PC-3 (cell line): ENCODE results near the gene MAGI2. TPM values are rescaled to one million over a fixed set of nuclear protein-coding genes. Genes with fewer than 3 reads are reported as not detected.
A peak's percentile ranks its signal among the peaks of the same experiment; 100 is the strongest.

Source experiments
- ATAC-seq: fragments of 200-7000 bp; cut with Tn5 transposase; 2 replicates; pipeline ENCODE4 v1.9.1; 2020; ENCODE audit warnings: mild to moderate bottlenecking, moderate library complexity
- BruUV-seq: library from RNA; stranded (reverse); fragments of 400-500 nt; replicated peaks from 2 replicates; lab custom pipeline; 2021; lab: Mats Ljungman, UMichigan
- CTCF ChIA-PET: fragments of 300-600 bp; sonication (Branson Sonifier 250); formaldehyde crosslinking; loops from one replicate; lab custom pipeline; 2022; ENCODE audit warnings: antibody characterized with exemption; lab: Charles Lee
- POLR2A ChIA-PET: fragments of 300-600 bp; sonication (Branson Sonifier 250); formaldehyde crosslinking; loops from one replicate; lab custom pipeline; 2022; ENCODE audit warnings: antibody characterized with exemption; ENCODE audit not compliant: unreplicated experiment; lab: Charles Lee
- DNase-seq: peaks from one replicate; pipeline ENCODE4 v3.0.0-alpha.2; 2015
- H2AFZ ChIP-seq: fragments of 300-600 bp; sonication (generic); 2 replicates; pipeline ENCODE4 v1.6.0; 2016; ENCODE audit warnings: antibody characterized with exemption, low read length
- H3F3A ChIP-seq: fragments of 300-600 bp; sonication (generic); one replicate; pipeline ENCODE4 v1.6.0; 2017; ENCODE audit warnings: antibody characterized with exemption, low read length, control low read depth, mild to moderate bottlenecking; ENCODE audit not compliant: unreplicated experiment
- H3K27ac ChIP-seq: fragments of 300-600 bp; sonication (generic); 2 replicates; pipeline ENCODE4 v1.5.1; 2016; ENCODE audit warnings: mild to moderate bottlenecking, low read length
- H3K27me3 ChIP-seq: fragments of 300-600 bp; sonication (generic); 2 replicates; pipeline ENCODE4 v1.6.1; 2016; ENCODE audit warnings: low read length, mixed read lengths
- H3K36me3 ChIP-seq: fragments of 300-600 bp; sonication (generic); 2 replicates; pipeline ENCODE4 v1.6.1; 2016; ENCODE audit warnings: low read depth, mixed run types, low read length, mixed read lengths
- H3K4me1 ChIP-seq: fragments of 300-600 bp; sonication (generic); 2 replicates; pipeline ENCODE4 v1.5.1; 2016; ENCODE audit warnings: low read length; ENCODE audit not compliant: insufficient read depth
- H3K4me2 ChIP-seq: fragments of 300-600 bp; sonication (generic); 2 replicates; pipeline ENCODE4 v1.6.0; 2016; ENCODE audit warnings: low read length
- H3K4me3 ChIP-seq: fragments of 300-600 bp; sonication (generic); 2 replicates; pipeline ENCODE4 v1.5.1; 2016; ENCODE audit warnings: mild to moderate bottlenecking, low read length, mixed read lengths
- H3K79me2 ChIP-seq: fragments of 300-600 bp; sonication (generic); 2 replicates; pipeline ENCODE4 v1.6.1; 2017; ENCODE audit warnings: low read length, mixed read lengths
- H3K9ac ChIP-seq: fragments of 300-600 bp; sonication (generic); 2 replicates; pipeline ENCODE4 v1.6.0; 2016; ENCODE audit warnings: mild to moderate bottlenecking, low read length
- H3K9me2 ChIP-seq: fragments of 300-600 bp; sonication (generic); replicated peaks from 2 replicates; pipeline ENCODE4 v1.6.1; 2016; ENCODE audit warnings: mixed run types, low read length, mixed read lengths
- H3K9me3 ChIP-seq: fragments of 300-600 bp; sonication (generic); 2 replicates; pipeline ENCODE4 v1.6.1; 2016; ENCODE audit warnings: low read length, mixed read lengths
- H4K20me1 ChIP-seq: fragments of 300-600 bp; sonication (generic); 2 replicates; pipeline ENCODE4 v1.6.1; 2016; ENCODE audit warnings: low read length, mixed read lengths
- CTCF ChIP-seq: fragments of 300-600 bp; sonication (generic); conservative IDR thresholded peaks from 2 replicates; pipeline ENCODE4 v1.5.1; 2017; ENCODE audit warnings: antibody characterized with exemption, low read depth, mild to moderate bottlenecking, low read length
- EZH2 ChIP-seq: fragments of 300-600 bp; sonication (generic); IDR thresholded peaks from one replicate; pipeline ENCODE4 v1.6.1; 2017; ENCODE audit warnings: antibody characterized with exemption, mild to moderate bottlenecking, low read length; ENCODE audit not compliant: unreplicated experiment
- EZH2phosphoT487 ChIP-seq: fragments of 300-600 bp; sonication (generic); IDR thresholded peaks from 2 replicates; pipeline ENCODE4 v1.6.1; 2018; ENCODE audit warnings: mild to moderate bottlenecking, antibody characterized with exemption, low read length, borderline replicate concordance
- intact Hi-C: fragments of 100-400 bp; cut with micrococcal nuclease; formaldehyde crosslinking; loops from 2 replicates; pipeline ENCODE4 v1.9.0; 2023
- total RNA-seq: library from RNA; depleted of rRNA; stranded (reverse); fragments of >200 nt; gene quantifications from 2 replicates; pipeline ENCODE4 v1.2.3, GENCODE V29; 2014

The MAGI2 gene
- total RNA-seq, 1 experiment from 2014 or later: not detected

- Histone ChIP-seq H3K27me3 (no peaks in the 10 kb centered on the region), H3K9me3 (no peaks in the 10 kb centered on the region), H4K20me1 (no peaks in the 10 kb centered on the region), H3K79me2 (no peaks in the 10 kb centered on the region), H3K9ac (no peak overlapping the region), H3K9me2 (no peaks in the 10 kb centered on the region), H3K36me3 (no peaks in the 10 kb centered on the region), H3F3A (no peaks in the 10 kb centered on the region), H3K4me3 (no peak overlapping the region), H2AFZ (no peak overlapping the region), H3K4me1 (peaks cover 16% of the 10 kb centered on the region), H3K4me2 (no peak overlapping the region), H3K27ac (no peak overlapping the region)
- CTCF ChIA-PET: no interaction called here
- no peak for TF ChIP-seq EZH2phosphoT487
- TF ChIP-seq EZH2: no peak
- TF ChIP-seq CTCF: no peak
- BruUV-seq: no TSS peak
- ATAC-seq (no peak), DNase-seq (no peak)
- intact Hi-C loops: loop anchor here (5.0 kb wide), 2 partner anchors 48 to 158 kb away; no protein-coding TSS in a partner anchor
- POLR2A ChIA-PET: no interaction called here
Observed at GRCh38 chr7:79130715-79131114, 322.8 kb downstream of the MAGI2 start.

GRCh38 chr7:79124331-79124730 lies 329.1 kb downstream of the MAGI2 start:
- TF ChIP-seq CTCF (no peak), EZH2 (no peak)
- Histone ChIP-seq H3K4me1 (no peaks in the 10 kb centered on the region; the same call in 1 of the 2 replicates), H3K27me3 (no peaks in the 10 kb centered on the region), H3K79me2 (no peaks in the 10 kb centered on the region), H3K27ac (no peak overlapping the region), H4K20me1 (no peaks in the 10 kb centered on the region), H2AFZ (no peak overlapping the region), H3K9me3 (no peaks in the 10 kb centered on the region), H3F3A (no peaks in the 10 kb centered on the region), H3K9ac (no peak overlapping the region), H3K36me3 (no peaks in the 10 kb centered on the region), H3K4me3 (no peak overlapping the region), H3K9me2 (no peaks in the 10 kb centered on the region), H3K4me2 (no peak overlapping the region)
- BruUV-seq: no TSS peak
- ATAC-seq (no peak), DNase-seq (no peak)
- POLR2A ChIA-PET: no interaction called here
- intact Hi-C loops: no loop called here
- CTCF ChIA-PET: no interaction called here

GRCh38 chr7:79118143-79118542 lies 335.3 kb downstream of the MAGI2 start:
- Histone ChIP-seq H3K4me2 (no peak overlapping the region), H3K9me2 (no peaks in the 10 kb centered on the region), H2AFZ (no peak overlapping the region), H3K4me1 (peaks cover 11% of the 10 kb centered on the region; the same call in 1 of the 2 replicates), H3K27me3 (no peaks in the 10 kb centered on the region), H4K20me1 (no peaks in the 10 kb centered on the region), H3K9me3 (no peaks in the 10 kb centered on the region), H3K9ac (no peak overlapping the region), H3K36me3 (no peaks in the 10 kb centered on the region), H3F3A (no peaks in the 10 kb centered on the region), H3K27ac (no peak overlapping the region), H3K4me3 (no peak overlapping the region), H3K79me2 (no peaks in the 10 kb centered on the region)
- POLR2A ChIA-PET: no interaction called here
- DNase-seq (peak; percentile 33), ATAC-seq (peak; percentile 97)
- CTCF ChIA-PET: no interaction called here
- TF ChIP-seq EZH2phosphoT487 (no peak), EZH2 (no peak), CTCF (no peak)
- BruUV-seq: no TSS peak
- intact Hi-C loops: no loop called here
